ENCODE measurements around the gene MGAT1. TPM values are rescaled to one million over a fixed set of nuclear protein-coding genes. Genes with fewer than 3 reads are reported as not detected.
A peak's percentile ranks its signal among the peaks of the same experiment; 100 is the strongest.

Gene MGAT1
- total and polyA plus RNA-seq, 2 of the 8 experiments (the other 6 are each of a cell fraction or from before 2014, with no cell fraction given) = 66.8 to 77.0 TPM

DNA sequence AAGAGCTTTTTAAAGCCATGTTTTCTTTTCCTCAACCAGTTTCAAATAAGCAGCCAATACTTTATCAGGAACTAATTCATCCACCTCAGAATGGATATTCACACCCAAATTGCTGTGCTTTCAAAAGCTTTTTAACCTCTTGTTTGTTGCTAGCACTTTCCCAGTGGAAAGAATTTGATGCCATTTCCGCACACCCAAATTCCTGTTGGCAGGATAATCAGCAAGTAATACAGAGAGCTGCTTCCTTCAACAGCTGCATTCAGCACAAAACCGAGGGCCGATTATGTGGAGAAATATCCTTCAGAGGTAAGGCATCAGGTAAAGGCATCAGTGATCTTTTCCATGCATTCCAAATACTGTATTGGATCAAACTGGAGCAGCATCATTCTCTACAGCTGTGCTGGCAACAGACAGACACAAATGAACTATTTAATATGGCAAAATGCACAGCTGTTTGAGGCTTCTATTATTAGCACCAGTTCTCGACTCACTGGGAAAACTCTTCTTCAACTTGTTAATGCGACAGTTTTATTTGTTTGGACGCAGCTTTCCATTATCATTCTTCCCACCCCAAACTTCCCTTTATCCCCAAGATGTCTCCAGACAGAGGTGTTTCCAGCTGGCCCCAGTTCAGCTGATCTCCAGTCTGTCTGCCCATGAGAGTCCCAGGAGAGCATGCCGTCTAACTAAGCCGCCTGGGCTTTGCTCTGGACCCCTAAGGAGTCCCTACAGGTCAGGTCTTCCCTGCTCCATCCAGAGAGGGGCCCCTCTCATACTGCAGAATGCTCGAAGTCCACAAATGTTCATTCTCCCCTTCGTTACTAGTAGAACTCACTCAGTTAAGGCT, 22.2 kb upstream of the MGAT1 start:
- H3K79me2 ChIP-seq (ENCODE audit: control insufficient read depth in 1 of 2, insufficient read depth in 2 of 2, low read length in 2 of 2) = no peaks in the 10 kb centered on the region
- 83% methylated on average over 10 of the region's 10 CpGs; no CpG with 5 or more reads in 1 of the 2 experiments for WGBS, 2 experiments (ENCODE audit: extremely low coverage in 1 of 2, insufficient coverage in 1 of 2, insufficient read length in 1 of 2, insufficient replicate concordance in 2 of 2, low coverage in 1 of 2, low lambda C conversion rate in 2 of 2, missing lambda C conversion rate in 1 of 2)
- no peaks in the 10 kb centered on the region for H3K79me1 ChIP-seq (ENCODE audit: low read depth, low read length)
- TF ChIP-seq SP4 (IDR thresholded peaks at IDR 0.05; ENCODE audit: low read length) (no peak), RXRA (IDR thresholded peaks at IDR 0.05; ENCODE audit: insufficient read depth, low read depth, low read length) (no peak), EZH2 (IDR thresholded peaks at IDR 0.05; ENCODE audit: low read depth, low read length, severe bottlenecking) (no peak), SIX5 (IDR thresholded peaks at IDR 0.05; ENCODE audit: low read depth, low read length) (no peak), KDM5A (IDR thresholded peaks at IDR 0.05; ENCODE audit: low read length) (no peak), RAD21 (IDR thresholded peaks at IDR 0.05 in 1 of 2, conservative IDR thresholded peaks at IDR 0.05 in 1 of 2; ENCODE audit: low read depth in 2 of 2, low read length in 2 of 2) (no peak), KDM1A (IDR thresholded peaks at IDR 0.05; ENCODE audit: borderline replicate concordance, low read length) (no peak), KDM4A (IDR thresholded peaks at IDR 0.05; ENCODE audit: low read depth, low read length, severe bottlenecking) (no peak), SP1 (IDR thresholded peaks at IDR 0.05; ENCODE audit: low read depth, low read length) (no peak), SIN3A (conservative IDR thresholded peaks at IDR 0.05 in 1 of 2, IDR thresholded peaks at IDR 0.05 in 1 of 2; ENCODE audit: low read depth in 1 of 2, low read length in 2 of 2) (no peak), MAFK (IDR thresholded peaks at IDR 0.05; ENCODE audit: low read depth, low read length) (no peak)
- FAIRE-seq (no peak), DNase-seq (ENCODE audit: low read depth in 1 of 2, low spot score in 2 of 2) (peak in 1 of 2 experiments; percentile 24)
- no peak overlapping the region for H3K18ac ChIP-seq (ENCODE audit: extremely low read depth, low read length)
- no peak overlapping the region for H3K4me2 ChIP-seq (ENCODE audit: insufficient read depth in 1 of 2, low read depth in 2 of 2, low read length in 2 of 2)
- no peaks in the 10 kb centered on the region for H3K23me2 ChIP-seq (ENCODE audit: low read depth, low read length)
- no peak overlapping the region for H3K14ac ChIP-seq (ENCODE audit: insufficient read length)
- H2AK5ac ChIP-seq (ENCODE audit: low read depth, low read length) = no peak overlapping the region
- H4K91ac ChIP-seq (replicated peaks; ENCODE audit: insufficient read length, low read length) = no peak overlapping the region
- no peaks in the 10 kb centered on the region for H4K20me1 ChIP-seq (replicated peaks in 1 of 2; ENCODE audit: control insufficient read depth in 1 of 2, insufficient read depth in 2 of 2, low read length in 2 of 2)
- H3K4ac ChIP-seq (replicated peaks; ENCODE audit: insufficient read length, low read depth, low read length) = no peak overlapping the region
- ChIA-PET POLR2A (ENCODE audit: partially characterized antibody) (interaction anchor here (0.7 kb wide), 1 partner anchor 23 kb away, joined by 3 read pairs; no protein-coding TSS in a partner anchor), CTCF (ENCODE audit: partially characterized antibody) (interaction anchor here (0.8 to 2.8 kb wide), 9 partner anchors 10 to 44 kb away, joined by 3 to 10 read pairs (median 5); no protein-coding TSS in a partner anchor)
- H3K27ac ChIP-seq (ENCODE audit: low read depth, low read length) = no peak overlapping the region
- no peak overlapping the region for H4K5ac ChIP-seq (ENCODE audit: insufficient read length, low read depth, low read length)
- peaks cover 2 to 12% (median 9%) of the 10 kb centered on the region in 4 experiments for H3K27me3 ChIP-seq (replicated peaks in 1 of 4; ENCODE audit: control insufficient read depth in 3 of 4, extremely low read depth in 1 of 4, insufficient read depth in 3 of 4, low read length in 3 of 4)
- peaks cover 0 to 2% (median 0%) of the 10 kb centered on the region in 4 experiments; a peak in 1 of 7 replicates for H3K4me1 ChIP-seq (replicated peaks in 1 of 4; ENCODE audit: control insufficient read depth in 3 of 4, insufficient read depth in 4 of 4, low read length in 3 of 4)
- H3K23ac ChIP-seq (ENCODE audit: insufficient read length) = no peak overlapping the region
- H2BK15ac ChIP-seq (ENCODE audit: low read length) = no peak overlapping the region
- no peak overlapping the region for H2BK12ac ChIP-seq (ENCODE audit: low read depth, low read length)
- no peak overlapping the region for H4K8ac ChIP-seq (ENCODE audit: extremely low read depth, insufficient read depth, low read length)
- H3K36me3 ChIP-seq (ENCODE audit: control insufficient read depth in 2 of 4, insufficient read depth in 4 of 4, low read length in 3 of 4) = peaks cover 0 to 3% (median 0%) of the 10 kb centered on the region in 4 experiments; a peak in 1 of 8 replicates
- H3K9me3 ChIP-seq (ENCODE audit: insufficient read depth in 2 of 2, low read depth in 1 of 2, low read length in 1 of 2) = peaks cover 6 to 10% of the 10 kb centered on the region in 2 experiments; a peak in 3 of 4 replicates
- no peak overlapping the region for H2BK20ac ChIP-seq (ENCODE audit: low read length)
- H2AFZ ChIP-seq (ENCODE audit: low read length) = no peak overlapping the region
- H3K4me3 ChIP-seq (ENCODE audit: extremely low read depth in 1 of 4, insufficient read depth in 2 of 4, low read depth in 3 of 4, low read length in 4 of 4) = no peak overlapping the region
- H3K9ac ChIP-seq (replicated peaks in 1 of 4; ENCODE audit: extremely low read depth in 1 of 4, low read depth in 3 of 4, low read length in 3 of 4) = no peak overlapping the region
- no peak overlapping the region for H2BK120ac ChIP-seq (replicated peaks; ENCODE audit: low read depth, low read length)
- no peak overlapping the region for H2BK5ac ChIP-seq (ENCODE audit: low read depth, low read length)
- H3K56ac ChIP-seq (replicated peaks; ENCODE audit: insufficient read length, low read depth, low read length) = no peak overlapping the region
